GM21515 (cell line): ENCODE measurements around the gene PPDPF.
"Not testable (repeated sequence)": the region's sequence is repeated elsewhere in the genome, so short reads cannot be mapped to it uniquely, and the experiment has no call there.

ENCODE experiments used
- ATAC-seq: cut with Tn5 transposase; IDR thresholded peaks from one replicate; pipeline ENCODE4 v1.9.1; 2021; ENCODE audit not compliant: unreplicated experiment

The PPDPF gene, protein sequence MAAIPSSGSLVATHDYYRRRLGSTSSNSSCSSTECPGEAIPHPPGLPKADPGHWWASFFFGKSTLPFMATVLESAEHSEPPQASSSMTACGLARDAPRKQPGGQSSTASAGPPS

DNA sequence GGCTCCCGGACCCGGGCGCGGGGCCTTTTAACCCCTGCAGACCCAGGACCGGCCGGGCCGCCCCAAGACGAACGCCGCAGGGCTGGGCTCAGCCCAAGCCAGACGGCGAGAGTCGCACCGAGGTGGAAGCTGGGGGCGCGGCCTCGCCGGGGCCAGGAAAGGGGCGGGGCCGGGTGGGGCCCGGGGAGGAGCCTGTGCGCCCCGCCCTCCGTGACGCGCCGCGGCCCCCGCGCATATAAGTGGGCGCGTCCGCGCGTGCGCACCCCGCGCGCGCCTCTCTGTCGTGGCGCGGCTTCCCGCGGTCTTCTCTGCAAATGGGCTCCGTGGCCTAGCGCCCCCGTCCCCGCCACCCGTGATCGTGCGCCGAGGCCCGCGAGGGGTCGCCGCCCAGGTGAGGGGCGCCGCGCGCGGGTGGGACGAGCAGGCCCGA is at the start of gene PPDPF:
PPDPF (plus strand) TSS at position 262 of the 430 bp plus-strand sequence. CDS start 544 bp downstream, outside the sequence.
- ATAC-seq, result peak; percentile 62

DNA sequence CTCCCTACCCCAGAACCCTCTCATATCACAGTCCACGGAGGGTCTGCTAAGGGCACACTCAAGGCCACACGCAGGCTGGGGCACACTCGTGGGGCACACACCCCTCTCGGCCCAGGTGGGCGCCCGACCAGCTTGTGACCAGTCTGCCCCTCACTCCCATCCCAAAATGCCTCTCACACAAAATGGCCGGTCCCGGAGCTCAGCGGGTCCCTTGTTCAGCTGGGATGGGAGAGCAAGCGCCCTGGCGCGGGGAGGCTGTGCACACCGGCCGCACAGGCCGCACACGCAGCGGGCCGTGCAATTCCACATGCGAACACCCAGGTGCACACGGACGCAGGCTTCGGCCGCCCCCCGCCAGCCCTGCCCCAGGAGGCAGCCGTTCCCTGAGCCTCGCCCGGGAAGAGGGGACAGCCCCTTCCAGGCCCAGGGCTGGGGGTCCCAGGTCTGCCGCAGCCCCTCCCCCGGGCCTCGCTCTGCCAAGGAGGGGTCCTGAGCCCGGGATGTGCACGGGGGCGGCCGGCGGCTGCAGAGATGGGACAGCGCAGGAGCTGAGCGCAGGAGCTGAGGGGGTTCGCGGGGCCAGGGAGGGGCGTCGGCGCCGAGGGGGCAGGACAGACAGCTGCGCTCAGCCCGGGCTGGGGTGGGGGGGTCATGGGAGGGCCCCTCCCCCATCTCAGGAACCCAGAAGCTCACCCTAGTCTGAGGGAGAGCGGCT is 49.4 kb upstream of the PPDPF start:
- no peak for ATAC-seq

DNA sequence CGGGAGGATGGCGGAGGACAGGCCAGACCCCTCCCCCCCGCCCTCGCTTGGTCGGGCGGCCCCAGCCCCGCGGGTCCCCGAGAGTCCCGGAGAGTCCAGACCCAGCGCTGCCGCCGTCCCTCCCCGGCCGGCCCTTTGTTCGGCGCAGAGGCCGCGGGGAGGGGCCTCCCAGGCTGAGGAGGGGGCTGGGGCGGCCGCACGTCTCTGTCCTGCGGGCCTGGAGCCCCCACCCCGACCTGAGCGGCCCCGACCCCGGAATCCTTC is 48.9 kb upstream of the PPDPF start:
- ATAC-seq, result no peak

DNA sequence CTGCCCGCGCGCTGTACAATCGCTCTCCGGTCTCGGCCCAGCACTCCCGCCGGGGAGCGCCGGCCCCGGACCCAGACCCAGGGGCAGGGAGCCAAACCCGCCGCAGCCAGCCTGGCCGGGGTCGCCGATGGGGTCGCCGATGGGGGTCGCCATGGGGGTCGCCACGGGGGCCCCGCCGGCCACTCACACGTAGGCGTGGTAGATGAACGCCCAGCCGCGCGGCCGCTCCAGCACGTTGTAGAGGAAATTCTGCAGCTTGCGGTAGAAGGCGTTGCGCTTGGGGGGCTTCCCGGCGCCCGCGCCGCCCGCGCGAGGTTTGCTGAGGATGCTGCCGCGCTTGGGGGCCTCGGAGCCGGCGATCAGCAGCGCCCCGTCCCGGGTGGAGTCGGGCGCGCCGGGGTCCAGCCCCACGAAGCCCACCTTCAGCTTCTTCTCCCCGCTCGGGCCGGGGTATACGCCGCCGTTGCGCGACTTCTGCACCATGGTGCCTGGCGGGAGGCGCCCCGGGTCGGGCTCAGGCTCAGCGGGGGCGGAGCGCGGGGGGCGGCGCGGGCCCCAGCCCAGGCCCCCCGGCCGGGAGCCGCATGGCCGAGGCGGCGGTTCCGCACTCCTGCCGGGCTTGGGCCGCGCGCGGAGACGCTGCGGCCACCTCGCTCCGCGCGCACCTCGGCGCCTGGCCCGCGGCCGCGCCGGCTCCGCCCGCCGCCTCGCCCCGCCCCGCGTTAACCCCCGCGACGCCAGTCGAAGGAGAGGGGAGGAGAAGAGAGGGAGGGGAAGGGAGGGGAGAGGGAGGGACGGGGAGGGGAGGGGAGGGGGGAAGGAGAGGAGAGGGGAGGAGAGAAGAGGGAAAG is 48.4 kb upstream of the PPDPF start, which contains the start of gene KCNQ2:
KCNQ2 (minus strand) TSS at position 675 of the 851 bp plus-strand sequence; CDS start at position 483, 192 bp downstream.
- no peak for ATAC-seq

DNA sequence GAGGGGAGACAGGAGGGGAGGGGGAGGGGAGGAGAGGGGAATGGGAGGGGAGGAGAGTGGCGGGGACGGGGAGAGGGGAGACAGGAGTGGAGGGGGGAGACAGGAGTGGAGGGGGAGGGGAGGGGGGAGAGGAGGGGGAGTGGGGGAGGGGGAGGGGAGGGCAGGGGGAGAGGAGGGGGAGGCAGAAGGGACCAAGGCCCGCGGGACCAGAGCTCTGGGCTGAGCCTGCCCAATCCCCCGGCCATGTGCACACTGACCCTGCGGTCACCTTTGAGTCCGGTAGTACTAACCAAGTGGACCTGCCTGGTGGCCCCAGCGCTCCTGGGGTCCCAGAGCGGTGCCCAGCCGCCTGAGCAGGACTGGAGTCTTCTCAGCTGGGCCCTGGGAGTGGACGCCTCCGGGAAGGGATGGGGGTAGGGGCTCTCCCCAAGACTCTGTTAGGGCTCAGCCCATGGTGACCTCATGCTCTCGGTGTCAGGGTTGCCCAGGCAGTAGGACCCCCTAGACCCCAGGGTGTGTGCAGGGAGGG is 47.6 kb upstream of the PPDPF start:
- ATAC-seq, result no peak

DNA sequence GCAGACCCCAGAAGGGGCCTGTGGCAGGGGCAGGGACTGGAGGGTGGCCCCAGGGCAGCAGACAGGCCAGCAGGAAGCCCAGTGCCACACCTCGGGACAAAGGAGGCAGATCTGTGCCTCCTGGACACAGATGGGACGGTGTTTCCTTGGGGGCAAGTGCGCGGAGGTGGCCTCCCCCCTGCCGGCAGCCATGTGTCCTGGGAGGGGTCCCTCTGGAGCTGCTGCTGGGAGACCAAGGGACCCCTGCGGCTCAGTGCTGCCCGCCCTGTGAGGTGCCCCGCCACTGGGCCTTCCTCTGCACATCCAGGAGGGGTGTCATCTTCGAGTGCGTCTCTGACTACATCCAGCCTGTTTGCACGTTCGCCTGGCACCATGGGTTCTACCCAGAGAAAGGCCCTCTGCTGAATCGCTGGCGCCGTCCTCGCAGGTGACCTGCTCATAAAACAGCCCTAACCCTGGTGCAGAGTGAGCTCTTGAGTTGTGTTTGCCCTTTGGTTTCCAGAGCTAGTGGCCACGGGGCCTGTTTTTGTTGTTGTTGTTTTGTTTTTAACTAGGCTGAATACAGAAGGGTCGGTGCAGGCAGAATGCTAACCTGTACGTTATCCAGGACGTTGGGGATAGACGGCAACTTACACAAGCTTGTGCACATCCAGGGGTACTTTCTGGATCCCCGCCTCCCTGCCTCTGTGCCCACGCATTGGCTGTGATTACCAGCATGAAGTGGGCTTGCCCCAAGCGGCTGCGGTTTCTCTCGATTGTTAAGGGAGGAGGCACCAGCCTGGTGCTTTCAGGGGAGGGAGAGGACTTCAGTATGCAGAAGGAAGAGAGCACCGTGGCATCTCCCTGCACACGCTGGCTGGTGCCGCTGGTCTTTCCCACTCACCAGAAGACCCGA is 46.8 kb upstream of the PPDPF start:
- ATAC-seq, result no peak

DNA sequence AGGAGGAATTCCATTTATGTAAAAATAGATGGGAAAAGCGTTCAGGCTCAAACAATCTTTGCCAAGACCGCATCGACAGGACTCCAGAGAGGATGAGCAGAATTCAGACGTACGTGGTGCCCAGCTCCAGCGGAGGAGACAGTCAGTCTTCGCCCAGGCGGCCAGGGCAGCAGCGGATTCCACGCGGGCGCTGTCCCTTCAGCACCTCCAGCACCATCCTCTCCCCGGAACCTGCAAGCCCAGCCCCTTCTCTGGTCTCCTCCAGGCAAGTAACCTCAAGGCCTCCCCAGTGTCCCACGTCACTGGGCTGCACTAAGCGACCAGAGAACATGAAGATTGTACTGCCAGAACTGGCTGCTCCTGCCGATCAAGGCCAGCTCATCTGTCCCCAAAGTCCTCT is 45.4 kb upstream of the PPDPF start:
- ATAC-seq, result no peak

DNA sequence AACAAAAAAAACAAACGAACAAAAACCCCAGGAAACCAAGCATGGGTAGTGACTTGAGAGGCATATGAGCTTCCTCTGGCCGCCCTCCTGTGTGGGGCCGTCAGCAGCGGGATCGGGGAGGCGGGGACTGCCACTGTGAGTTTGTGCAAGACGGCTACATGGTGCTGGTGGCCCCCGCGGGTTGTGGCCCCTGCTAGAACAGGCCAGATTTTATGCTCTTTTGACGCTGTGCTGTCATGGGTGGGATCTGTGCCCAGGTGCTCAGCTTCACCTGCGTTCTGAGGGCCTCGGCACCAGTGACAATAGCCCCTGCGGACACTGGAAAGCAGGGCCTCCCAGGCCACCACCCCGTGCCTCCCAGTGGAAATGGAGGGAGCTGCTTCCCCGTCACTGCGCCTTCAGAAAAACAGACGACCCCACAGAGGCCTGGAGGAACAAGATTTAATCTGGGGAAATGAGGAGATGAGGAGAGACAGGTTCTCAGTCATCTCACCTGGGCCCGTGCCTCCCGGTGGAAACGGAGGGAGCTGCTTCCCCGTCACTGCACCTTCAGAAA is 43.4 kb upstream of the PPDPF start:
- ATAC-seq, result no peak

DNA sequence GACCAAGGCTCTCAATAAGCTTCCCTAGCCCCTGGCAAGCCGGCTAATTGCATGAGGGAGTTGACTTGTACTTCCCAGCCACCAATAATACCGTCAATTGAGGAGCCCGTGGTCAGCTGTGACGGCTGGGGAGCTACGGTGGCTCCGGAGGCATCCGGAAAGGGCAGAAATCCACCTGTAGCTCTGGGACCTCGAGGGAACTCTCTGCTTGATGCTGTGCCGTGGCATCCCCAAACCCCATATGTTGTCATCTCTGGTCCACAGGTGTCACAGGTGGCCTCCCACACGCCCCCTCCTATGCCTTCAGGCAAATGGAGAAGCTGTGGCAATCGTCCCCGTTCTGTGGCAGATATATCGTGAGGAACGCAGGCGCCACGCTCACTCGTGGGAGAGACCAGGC is 42.6 kb upstream of the PPDPF start:
- ATAC-seq, result no peak

DNA sequence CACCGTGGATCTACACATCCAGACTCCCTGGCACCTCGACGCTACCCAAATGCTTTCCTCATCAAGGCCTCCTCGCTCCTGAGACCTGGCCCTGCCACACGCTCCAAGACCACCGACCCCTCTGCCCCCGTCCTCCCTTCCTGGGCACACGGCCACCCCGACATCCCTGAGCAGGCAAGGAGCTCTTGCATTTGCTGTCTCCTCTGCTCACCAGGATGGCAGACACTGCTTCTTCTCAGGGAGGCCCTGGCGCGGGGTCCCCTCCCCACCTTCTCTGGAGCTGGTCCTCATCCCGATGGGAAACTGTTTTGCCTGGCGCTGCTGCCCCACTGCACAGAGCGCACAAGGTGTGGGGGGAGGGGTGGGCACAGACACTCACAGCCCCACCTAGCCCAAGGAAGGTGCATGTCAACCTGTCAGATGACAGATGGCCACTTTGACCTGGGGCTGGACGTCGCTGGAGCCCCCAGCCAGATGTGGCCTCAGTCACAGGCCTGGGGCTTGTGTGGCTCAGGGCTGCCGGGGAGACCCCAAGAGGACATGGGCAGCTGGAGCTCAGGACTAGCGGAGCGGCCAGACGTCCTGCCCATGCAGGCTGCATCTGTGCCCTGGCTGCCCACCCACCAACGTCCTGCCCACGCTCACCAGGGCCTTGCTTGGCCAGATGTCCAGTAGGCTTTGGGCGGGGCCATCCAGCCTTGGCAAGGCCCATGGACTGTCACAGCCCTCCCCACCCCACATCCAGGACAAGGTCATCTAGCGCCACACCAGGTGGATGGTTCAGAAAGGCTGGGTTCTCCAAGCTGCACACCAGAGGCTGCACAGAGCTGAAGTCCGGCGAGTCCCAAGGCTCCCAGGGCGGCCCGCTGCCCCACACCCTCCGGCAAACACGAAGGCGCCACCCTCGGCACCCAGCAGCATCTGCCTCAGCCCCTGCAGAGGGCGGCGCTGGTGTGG is 41.9 kb upstream of the PPDPF start:
- no peak for ATAC-seq

DNA sequence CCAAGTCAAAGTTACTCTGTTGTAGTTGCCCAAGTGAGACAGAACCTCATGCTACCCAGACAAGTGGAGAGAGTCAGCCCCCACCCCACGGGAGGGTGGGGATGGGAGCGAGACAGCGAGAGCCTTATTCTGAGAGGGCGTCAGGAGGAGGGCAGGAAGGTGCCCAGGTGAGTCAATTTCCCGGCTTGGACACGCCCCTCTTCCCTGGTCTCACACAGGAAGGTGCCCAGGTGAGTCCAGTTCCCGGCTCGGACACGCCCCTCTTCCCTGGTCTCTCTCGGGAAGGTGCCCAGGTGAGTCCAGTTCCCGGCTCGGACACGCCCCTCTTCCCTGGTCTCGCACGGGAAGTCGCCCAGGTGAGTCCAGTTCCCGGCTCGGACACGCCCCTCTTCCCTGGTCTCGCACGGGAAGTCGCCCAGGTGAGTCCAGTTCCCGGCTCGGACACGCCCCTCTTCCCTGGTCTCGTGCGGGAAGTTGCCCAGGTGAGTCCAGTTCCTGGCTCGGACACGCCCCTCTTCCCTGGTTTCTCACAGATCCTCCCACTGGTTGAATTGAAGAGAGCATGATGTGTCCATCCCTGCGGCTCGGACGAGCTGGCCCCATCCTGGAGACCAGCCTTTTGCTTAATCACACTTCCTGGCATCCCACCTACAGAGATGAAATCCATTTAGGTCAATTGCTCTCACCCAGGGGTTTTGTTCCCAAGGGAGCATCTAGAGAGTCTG is 40.7 kb upstream of the PPDPF start:
- ATAC-seq, result not testable (repeated sequence)

DNA sequence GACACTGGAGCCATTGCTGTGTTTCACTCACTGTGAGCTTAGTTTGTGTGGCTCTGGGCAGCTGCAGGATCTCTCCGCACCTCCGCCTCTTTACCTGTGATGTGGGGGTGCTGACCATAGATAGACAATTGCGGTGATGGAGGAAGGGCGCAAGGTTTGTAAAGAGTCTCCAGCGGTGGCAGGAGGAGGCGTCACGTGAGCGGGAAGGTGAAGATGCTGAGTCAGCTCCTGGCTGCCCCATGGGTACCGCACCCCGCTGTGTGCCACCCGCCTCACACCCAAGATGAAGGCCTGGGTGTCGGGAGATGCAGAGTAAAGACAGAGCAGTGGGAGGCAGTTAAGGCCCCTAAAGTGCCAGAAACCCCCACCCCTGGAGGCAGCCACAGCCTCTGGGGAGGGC is 39.1 kb upstream of the PPDPF start:
- ATAC-seq, result no peak

DNA sequence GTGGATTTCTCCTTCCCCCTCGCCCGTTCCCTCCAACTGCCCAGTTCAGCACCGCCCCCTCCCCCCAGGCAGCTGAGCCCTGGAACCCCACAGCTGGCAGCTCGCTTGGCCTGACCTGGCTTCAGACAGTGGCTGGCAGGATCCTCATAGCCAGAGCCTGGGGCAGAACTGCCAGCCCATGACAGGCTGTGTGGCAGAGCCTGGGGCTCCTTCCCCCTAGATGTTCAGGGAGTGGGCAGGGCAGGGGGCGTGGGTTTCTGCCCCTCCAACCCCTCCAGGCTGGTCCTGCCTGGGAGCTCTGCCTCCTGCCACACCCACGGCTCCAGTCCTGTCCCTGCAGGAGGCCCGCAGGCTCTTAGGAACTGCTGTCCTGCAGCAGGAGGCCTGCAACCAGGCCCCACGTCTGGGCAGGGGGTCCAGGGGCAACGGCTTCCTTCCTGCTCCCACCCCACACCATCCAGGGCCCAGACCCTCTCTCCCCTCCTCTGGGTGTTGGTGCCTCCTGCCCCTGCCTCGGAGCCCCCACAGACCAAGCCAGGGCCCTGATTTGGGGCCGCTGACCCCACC is 38.5 kb upstream of the PPDPF start:
- no peak for ATAC-seq

DNA sequence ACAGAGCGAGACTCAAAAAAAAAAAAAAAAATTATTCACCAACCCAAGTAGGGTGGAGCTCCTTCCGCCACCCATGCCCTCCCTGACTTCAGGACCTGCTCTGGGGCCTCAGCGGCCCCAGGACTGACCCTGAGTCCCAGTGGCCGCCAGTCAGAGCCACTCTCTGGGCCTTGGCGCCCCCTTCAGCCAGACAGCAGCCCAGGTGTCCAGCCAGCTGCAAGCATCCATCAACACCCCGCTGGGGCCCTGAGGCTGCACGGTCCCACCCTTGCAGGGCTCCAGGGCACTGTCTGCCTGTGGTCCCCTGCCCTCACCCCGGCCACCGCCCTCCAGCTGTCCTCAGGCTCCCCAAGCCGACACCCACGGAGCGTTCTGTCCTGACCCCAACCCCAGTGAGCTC is 36.7 kb upstream of the PPDPF start:
- ATAC-seq, result no peak

DNA sequence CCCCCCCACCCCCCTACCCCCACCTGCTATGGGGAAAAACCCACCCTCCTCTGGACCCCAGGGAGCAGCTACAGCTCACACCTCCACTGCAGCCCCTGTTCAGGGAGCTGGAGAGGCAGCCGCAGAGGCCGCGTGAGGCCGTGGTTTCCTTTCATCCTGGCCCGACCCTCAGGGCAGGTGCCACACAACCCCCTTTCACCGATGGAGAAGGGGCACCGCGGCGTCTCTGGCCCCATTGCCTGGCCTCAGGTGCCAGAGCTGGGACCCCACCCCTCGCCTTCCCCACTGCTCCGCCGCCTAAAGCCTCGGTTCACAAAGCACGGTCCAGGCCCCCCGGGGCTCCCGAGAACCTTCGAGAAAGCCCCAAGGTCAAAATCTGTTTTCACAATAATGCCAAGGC is 36.3 kb upstream of the PPDPF start:
- ATAC-seq, result no peak

DNA sequence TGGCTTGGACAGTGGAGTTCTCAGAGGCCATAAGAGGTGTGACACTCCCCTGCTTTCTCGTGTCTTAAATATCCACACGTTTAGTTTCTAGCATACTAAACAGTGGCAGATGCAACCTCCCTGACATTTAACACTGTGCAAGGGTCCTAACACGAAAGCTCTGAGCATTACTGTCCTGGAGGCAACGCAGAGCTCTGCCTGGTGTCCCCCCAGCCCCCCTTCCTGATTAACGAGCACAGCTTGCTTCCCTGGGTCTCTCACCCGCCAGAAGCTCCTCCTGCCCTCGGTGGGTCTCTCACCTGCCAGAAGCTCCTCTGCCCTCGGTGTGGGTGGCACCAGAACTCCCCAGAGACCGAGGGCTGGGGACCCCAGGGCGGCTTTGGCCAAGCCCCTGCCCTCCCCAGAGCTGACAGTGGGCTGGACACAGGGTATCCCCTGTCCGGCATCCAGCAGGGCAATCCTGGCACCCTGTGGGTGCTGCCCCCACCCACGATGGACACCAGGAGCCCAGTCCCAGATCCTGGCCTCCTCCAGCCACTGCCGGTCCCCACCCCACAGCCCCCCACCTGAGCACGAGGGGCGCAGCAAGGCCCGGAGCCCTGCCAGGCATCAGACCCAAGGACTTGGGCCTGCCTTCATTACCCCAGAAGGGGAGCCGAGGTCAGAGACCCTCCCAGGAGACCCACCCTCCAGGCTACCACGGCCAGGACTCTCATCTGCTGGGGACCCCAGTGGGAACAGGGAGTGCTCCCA is 35.7 kb upstream of the PPDPF start:
- ATAC-seq, result no peak

DNA sequence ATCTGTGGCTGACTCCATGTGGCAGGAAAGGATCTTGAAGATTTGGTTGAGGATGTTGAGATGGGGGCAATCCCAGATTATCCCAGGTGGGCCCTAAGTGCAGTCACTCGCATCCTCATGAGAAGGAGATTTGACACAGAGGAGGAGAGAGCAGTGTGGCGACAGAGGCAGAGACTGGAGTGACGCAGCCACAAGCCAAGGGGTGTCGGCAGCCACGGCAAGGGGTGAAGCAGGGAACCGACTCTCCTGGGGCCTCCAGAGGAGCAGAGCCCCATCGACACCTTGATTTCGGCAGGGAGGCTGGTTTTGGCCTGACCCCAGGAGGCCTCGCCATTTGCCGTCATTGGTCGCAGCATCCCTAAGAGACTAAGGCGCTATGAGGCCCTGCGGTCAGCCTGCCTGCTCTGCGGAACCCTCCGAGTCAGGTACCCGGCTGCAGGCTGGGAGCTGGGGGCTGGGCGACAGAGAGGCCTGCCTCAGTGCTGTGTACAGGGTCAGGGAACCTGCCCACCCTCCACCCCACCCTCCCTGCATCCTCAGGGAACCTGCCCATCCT is 34.2 kb upstream of the PPDPF start:
- no peak for ATAC-seq
